Measurements from ENCODE around the gene HDAC7. TPM values are rescaled to one million over a fixed set of nuclear protein-coding genes. Genes with fewer than 3 reads are reported as not detected.

HDAC7 gene
- polyA plus RNA-seq, 5 donors: 66.6 to 97.5 (median 85.7) TPM

- no peak for DNase-seq
Measured at GRCh38 chr12:47733142-47733541, 86.6 kb downstream of the HDAC7 start.

Other genes starting within 250 kb of the HDAC7 start
- 10 to 100 TPM; 27.3 to 42.0 (median 37.0) TPM for gene RPAP3, start 113.9 kb downstream of the HDAC7 start, polyA plus RNA-seq (ENCODE audit: insufficient read depth in 1 of 5, insufficient read length in 5 of 5, low replicate concordance in 1 of 5)
- gene ENDOU, start 94.4 kb downstream of the HDAC7 start, polyA plus RNA-seq (ENCODE audit: insufficient read depth in 1 of 5, insufficient read length in 5 of 5, low replicate concordance in 1 of 5): under 1 TPM; 0.24 to 0.33 (median 0.29) TPM
- 10 to 100 TPM; 11.2 to 20.3 (median 16.1) TPM for gene RAPGEF3, start 61.0 kb downstream of the HDAC7 start, polyA plus RNA-seq (ENCODE audit: insufficient read depth in 1 of 5, insufficient read length in 5 of 5, low replicate concordance in 1 of 5)
- 10 to 100 TPM; 14.7 to 19.4 (median 16.4) TPM for gene SLC48A1, start 46.7 kb downstream of the HDAC7 start, polyA plus RNA-seq (ENCODE audit: insufficient read depth in 1 of 5, insufficient read length in 5 of 5, low replicate concordance in 1 of 5)
- gene VDR, start 85.1 kb upstream of the HDAC7 start, polyA plus RNA-seq (ENCODE audit: insufficient read depth in 1 of 5, insufficient read length in 5 of 5, low replicate concordance in 1 of 5): 1 to 10 TPM; 1.2 to 1.9 (median 1.6) TPM
- 100 to 1,000 TPM in 3 of 5 donors, 10 to 100 TPM in 2; 74.9 to 110 (median 109) TPM for gene TMEM106C, start 143.7 kb upstream of the HDAC7 start, polyA plus RNA-seq (ENCODE audit: insufficient read depth in 1 of 5, insufficient read length in 5 of 5, low replicate concordance in 1 of 5)
- gene COL2A1, start 184.6 kb upstream of the HDAC7 start, polyA plus RNA-seq (ENCODE audit: insufficient read depth in 1 of 5, insufficient read length in 5 of 5, low replicate concordance in 1 of 5): 10 to 100 TPM; 60.4 to 78.4 (median 67.3) TPM

Measured in right lung (tissue), 5 donors.